Calu3 (cell line): ENCODE results near the gene MUC13. TPM values are rescaled to one million over a fixed set of nuclear protein-coding genes. Genes with fewer than 3 reads are reported as not detected.

Experiments
- Bru-seq: library from RNA; stranded (reverse); fragments of 400-500 nt; gene quantifications from one replicate; lab custom pipeline; 2021; lab: Mats Ljungman, UMichigan
- BruChase-seq, 2 experiments: library from RNA; stranded (reverse); fragments of 400-500 nt; gene quantifications; one replicate each; lab custom pipeline; 2021; lab: Mats Ljungman, UMichigan
- BruUV-seq: library from RNA; stranded (reverse); fragments of 400-500 nt; replicated peaks from 2 replicates; lab custom pipeline; 2021; lab: Mats Ljungman, UMichigan
- CTCF ChIA-PET: fragments of 300-600 bp; sonication (Branson Sonifier 250); formaldehyde crosslinking; loops from one replicate; lab custom pipeline; 2022; ENCODE audit warnings: antibody characterized with exemption; lab: Charles Lee
- DNase-seq: peaks from one replicate; pipeline ENCODE4 v3.0.0; 2022
- H3K27ac Mint-ChIP-seq: one replicate; pipeline ENCODE4 v1.8.0; 2022; ENCODE audit warnings: mixed read lengths; ENCODE audit not compliant: unreplicated experiment
- H3K27me3 Mint-ChIP-seq: one replicate; pipeline ENCODE4 v1.8.0; 2022; ENCODE audit warnings: mixed read lengths; ENCODE audit not compliant: unreplicated experiment
- H3K36me3 Mint-ChIP-seq: one replicate; pipeline ENCODE4 v1.8.0; 2022; ENCODE audit warnings: mild to moderate bottlenecking, moderate library complexity, mixed read lengths; ENCODE audit not compliant: insufficient read depth, unreplicated experiment
- H3K4me1 Mint-ChIP-seq: one replicate; pipeline ENCODE4 v1.8.0; 2022; ENCODE audit warnings: mild to moderate bottlenecking, low read depth, mixed read lengths; ENCODE audit not compliant: unreplicated experiment
- H3K4me3 Mint-ChIP-seq: one replicate; pipeline ENCODE4 v1.8.0; 2022; ENCODE audit warnings: mild to moderate bottlenecking, low read depth, moderate library complexity, mixed read lengths; ENCODE audit not compliant: unreplicated experiment
- H3K9me3 Mint-ChIP-seq: one replicate; pipeline ENCODE4 v1.8.0; 2022; ENCODE audit warnings: low read depth, mixed read lengths; ENCODE audit not compliant: unreplicated experiment
- CTCF ChIP-seq: fragments of 200-600 bp; IDR thresholded peaks from one replicate; pipeline ENCODE4 v1.8.0; 2022; ENCODE audit warnings: antibody characterized with exemption; ENCODE audit not compliant: unreplicated experiment
- intact Hi-C: fragments of 100-400 bp; cut with micrococcal nuclease; formaldehyde crosslinking; loops from one replicate; pipeline ENCODE4 v1.10.0; 2022; ENCODE audit not compliant: unreplicated experiment
- long read RNA-seq: library from polyadenylated mRNA; stranded (forward); transcript quantifications from one replicate; pipeline ENCODE4 v2.0.0, GENCODE V29; 2022
- total RNA-seq: library from RNA; stranded (reverse); gene quantifications from 2 replicates; pipeline ENCODE4 v1.2.3, GENCODE V29; 2022

The MUC13 gene, protein sequence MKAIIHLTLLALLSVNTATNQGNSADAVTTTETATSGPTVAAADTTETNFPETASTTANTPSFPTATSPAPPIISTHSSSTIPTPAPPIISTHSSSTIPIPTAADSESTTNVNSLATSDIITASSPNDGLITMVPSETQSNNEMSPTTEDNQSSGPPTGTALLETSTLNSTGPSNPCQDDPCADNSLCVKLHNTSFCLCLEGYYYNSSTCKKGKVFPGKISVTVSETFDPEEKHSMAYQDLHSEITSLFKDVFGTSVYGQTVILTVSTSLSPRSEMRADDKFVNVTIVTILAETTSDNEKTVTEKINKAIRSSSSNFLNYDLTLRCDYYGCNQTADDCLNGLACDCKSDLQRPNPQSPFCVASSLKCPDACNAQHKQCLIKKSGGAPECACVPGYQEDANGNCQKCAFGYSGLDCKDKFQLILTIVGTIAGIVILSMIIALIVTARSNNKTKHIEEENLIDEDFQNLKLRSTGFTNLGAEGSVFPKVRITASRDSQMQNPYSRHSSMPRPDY
- total RNA-seq (25.8 and 58.8 TPM in 2 replicates), Bru-seq, nascent RNA (percentile 78 among the genes with signal in this experiment), BruChase-seq, experiment 1, labeled RNA remaining after a 6-hour chase (percentile 79 among the genes with signal in this experiment), BruChase-seq, experiment 2, labeled RNA remaining after a 2-hour chase (percentile 55 among the genes with signal in this experiment)
- long read RNA-seq, transcript MUC13-205 (12 exons, 2,879 nt): major isoform, 8 of 28 reads
- long read RNA-seq, partial matches to known transcripts: 3 of 28 reads
- long read RNA-seq, other reads (novel, unspliced or antisense): 17 of 28 reads

DNA sequence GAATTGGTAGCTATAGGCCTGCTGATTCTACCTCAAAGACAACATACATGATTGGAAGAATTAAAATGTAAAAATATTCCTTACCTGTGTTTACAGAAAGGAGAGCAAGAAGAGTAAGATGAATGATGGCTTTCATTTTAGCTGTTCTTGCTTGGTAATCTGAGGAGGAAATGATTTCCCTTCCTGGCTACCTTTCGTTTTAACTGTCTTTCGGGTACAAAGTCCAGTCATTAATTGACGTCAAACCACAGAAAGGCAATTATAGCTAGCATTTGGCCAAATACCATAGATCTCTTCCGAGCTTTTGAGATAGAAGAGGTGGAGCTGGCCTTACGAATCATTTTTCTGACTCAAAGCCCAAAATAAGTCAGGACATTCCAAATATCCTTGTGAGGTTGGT is at the start of gene MUC13:
TSS of gene MUC13 (minus strand) at position 175 of the 400 bp plus-strand sequence. CDS start at position 136, 39 bp downstream.
- Mint-ChIP-seq H3K9me3 (no peaks in the 10 kb centered on the region), H3K4me3 (peak within 1 kb of the TSS; percentile 15), H3K36me3 (no peaks in the 10 kb centered on the region), H3K27ac (peak within 1 kb of the TSS; percentile 28), H3K4me1 (peaks cover 40% of the 10 kb centered on the region), H3K27me3 (no peaks in the 10 kb centered on the region)
- no peak for TF ChIP-seq CTCF
- intact Hi-C loops: no loop called here
- DNase-seq: peak; percentile 47
- CTCF ChIA-PET: interaction anchor here (0.9 to 1.1 kb wide), 4 partner anchors 17 to 546 kb away, joined by 3 to 4 read pairs (median 4); no protein-coding TSS in a partner anchor
- no TSS peak for BruUV-seq

GRCh38 chr3:124982855-124983254 is 48.3 kb upstream of the MUC13 start:
- H3K4me3 Mint-ChIP-seq: no peak overlapping the region
- DNase-seq: no peak
- TF ChIP-seq CTCF: no peak
- no peaks in the 10 kb centered on the region for H3K9me3 Mint-ChIP-seq
- peaks cover 9% of the 10 kb centered on the region for H3K4me1 Mint-ChIP-seq
- CTCF ChIA-PET: interaction anchor here (0.7 to 1.0 kb wide), 2 partner anchors 13 to 38 kb away, joined by 4 to 5 read pairs; no protein-coding TSS in a partner anchor
- no peaks in the 10 kb centered on the region for H3K36me3 Mint-ChIP-seq
- BruUV-seq: no TSS peak
- no peaks in the 10 kb centered on the region for H3K27me3 Mint-ChIP-seq
- no peak overlapping the region for H3K27ac Mint-ChIP-seq
- intact Hi-C loops: no loop called here

- Mint-ChIP-seq H3K27ac (no peak overlapping the region), H3K9me3 (peaks cover 5% of the 10 kb centered on the region), H3K36me3 (no peaks in the 10 kb centered on the region), H3K4me1 (peaks cover 9% of the 10 kb centered on the region), H3K4me3 (no peak overlapping the region), H3K27me3 (no peaks in the 10 kb centered on the region)
- CTCF ChIA-PET: no interaction called here
- BruUV-seq: no TSS peak
- no peak for DNase-seq
- no peak for TF ChIP-seq CTCF
- intact Hi-C loops: no loop called here
Measured at GRCh38 chr3:124981472-124981871, 46.9 kb upstream of the MUC13 start.

DNA sequence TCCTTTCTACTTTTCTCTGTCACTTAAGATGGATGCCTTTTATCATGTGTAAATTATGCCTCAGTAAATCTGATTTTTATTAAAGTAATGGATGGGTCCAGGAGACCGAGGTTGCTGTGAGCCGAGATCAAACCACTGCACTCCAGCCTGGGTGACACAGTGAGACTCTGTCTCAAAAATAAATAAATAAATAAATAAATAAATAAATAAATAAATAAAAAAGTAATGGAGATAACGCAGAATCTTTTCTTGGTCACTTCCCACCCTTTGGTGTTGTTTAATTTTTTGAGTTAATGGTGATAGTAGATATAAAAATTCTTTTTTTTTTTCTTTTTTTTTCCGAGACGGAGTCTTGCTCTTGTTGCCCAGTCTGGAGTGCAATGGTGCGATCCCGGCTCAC is 44.1 kb upstream of the MUC13 start:
- intact Hi-C loops: no loop called here
- peaks cover 5% of the 10 kb centered on the region for H3K9me3 Mint-ChIP-seq
- H3K36me3 Mint-ChIP-seq: no peaks in the 10 kb centered on the region
- H3K4me3 Mint-ChIP-seq: no peak overlapping the region
- CTCF ChIA-PET: no interaction called here
- no peaks in the 10 kb centered on the region for H3K27me3 Mint-ChIP-seq
- no peak for TF ChIP-seq CTCF
- peaks cover 9% of the 10 kb centered on the region for H3K4me1 Mint-ChIP-seq
- BruUV-seq: no TSS peak
- no peak for DNase-seq
- H3K27ac Mint-ChIP-seq: no peak overlapping the region
